CD4-positive, alpha-beta T cell (primary cell): ENCODE results near the gene ADAM17. TPM values are rescaled to one million over a fixed set of nuclear protein-coding genes. Genes with fewer than 3 reads are reported as not detected.

Experiments used
- ATAC-seq: fragments of 200-7000 bp; cut with Tn5 transposase; one replicate; pipeline ENCODE4 v1.10.0; 2022; ENCODE audit warnings: mild to moderate bottlenecking; ENCODE audit not compliant: poor library complexity
- CTCF ChIA-PET: fragments of 350-600 bp; sonication (Branson Sonifier 250); formaldehyde crosslinking; loops from one replicate; lab custom pipeline; 2021; ENCODE audit warnings: antibody characterized with exemption, inconsistent platforms; lab: Charles Lee
- POLR2A ChIA-PET: fragments of 350-600 bp; sonication (Branson Sonifier 250); formaldehyde crosslinking; loops from one replicate; lab custom pipeline; 2021; ENCODE audit warnings: antibody characterized with exemption, inconsistent platforms; lab: Charles Lee
- DNase-seq, 14 experiments: peaks; one replicate each; pipeline ENCODE4 v3.0.0-alpha.2; 2013 to 2020; ENCODE audit warnings: mixed read lengths in 2 of 14
- H3K27ac ChIP-seq, 2 donors: one replicate each; pipeline versions ENCODE4 v1.5.1 to v1.7.0; 2013; ENCODE audit warnings: low read length in 2 of 2, low read depth in 1 of 2, mild to moderate bottlenecking in 1 of 2
- H3K27me3 ChIP-seq, 2 experiments: 1 replicate in 1 of 2; 2 replicates in 1 of 2; pipeline versions ENCODE4 v1.6.1 to v1.7.0; 2013; ENCODE audit warnings: low read length in 2 of 2, control low read depth in 1 of 2, mild to moderate bottlenecking in 1 of 2, moderate library complexity in 1 of 2; ENCODE audit not compliant: insufficient read depth in 2 of 2, control insufficient read depth in 1 of 2
- H3K36me3 ChIP-seq: one replicate; pipeline ENCODE4 v1.6.1; 2013; ENCODE audit warnings: low read length, control low read depth; ENCODE audit not compliant: insufficient read depth
- H3K4me1 ChIP-seq: one replicate; pipeline ENCODE4 v1.6.1; 2013; ENCODE audit warnings: low read length, control low read depth; ENCODE audit not compliant: insufficient read depth
- H3K4me3 ChIP-seq: one replicate; pipeline ENCODE4 v1.5.1; 2013; ENCODE audit warnings: mild to moderate bottlenecking, low read length, moderate library complexity
- H3K9me3 ChIP-seq, 2 experiments: 1 replicate in 1 of 2; 2 replicates in 1 of 2; pipeline versions ENCODE4 v1.6.1 to v1.7.0; 2013; ENCODE audit warnings: low read length in 2 of 2, mild to moderate bottlenecking in 2 of 2, control low read depth in 1 of 2, moderate library complexity in 1 of 2; ENCODE audit not compliant: control insufficient read depth in 1 of 2, insufficient read depth in 1 of 2
- H3K27ac Mint-ChIP-seq: one replicate; pipeline ENCODE4 v1.8.0; 2020; ENCODE audit warnings: mixed read lengths
- H3K27me3 Mint-ChIP-seq: one replicate; pipeline ENCODE4 v1.8.0; 2021; ENCODE audit warnings: mixed read lengths
- H3K36me3 Mint-ChIP-seq: one replicate; pipeline ENCODE4 v1.8.0; 2021; ENCODE audit warnings: low read depth, mixed read lengths
- H3K4me1 Mint-ChIP-seq: one replicate; pipeline ENCODE4 v1.8.0; 2021; ENCODE audit warnings: low read depth, mixed read lengths
- H3K4me3 Mint-ChIP-seq: one replicate; pipeline ENCODE4 v1.8.0; 2020; ENCODE audit warnings: mild to moderate bottlenecking, mixed read lengths
- H3K9me3 Mint-ChIP-seq: one replicate; pipeline ENCODE4 v1.8.0; 2020; ENCODE audit warnings: mixed read lengths
- CTCF ChIP-seq: fragments of 200-600 bp; IDR thresholded peaks from one replicate; pipeline ENCODE4 v1.8.0; 2022; ENCODE audit warnings: antibody characterized with exemption, mild to moderate bottlenecking
- intact Hi-C, 2 experiments: fragments of 100-400 bp; cut with DNase I in 1 of 2; cut with micrococcal nuclease in 1 of 2; formaldehyde crosslinking; loops; one replicate each; pipeline versions ENCODE4 v1.15.1 to v1.9.0; 2023 to 2025; cut with DNase I, micrococcal nuclease
- polyA plus RNA-seq, 2 donors: library from polyadenylated mRNA; unstranded; fragments of 120-200 nt; gene quantifications; one replicate each; pipeline ENCODE4 v1.2.1, GENCODE V29; 2013
- total RNA-seq, 174 experiments: library from RNA in 2 of 174; stranded (reverse) in 2 of 174; gene quantifications; one replicate each; pipeline ENCODE4 v1.2.3 and lab custom pipeline; 2021 to 2026

The ADAM17 gene
- total RNA-seq: 10 to 100 TPM; 21.4 to 21.6 TPM
- polyA plus RNA-seq (2013, experiment 1 of 2): 16.6 TPM
- 23.8 TPM for polyA plus RNA-seq (2013, experiment 2 of 2)
- 43.1 to 452 (median 87.0) reads per million in 172 experiments for total RNA-seq (lab: John Stamatoyannopoulos, UW)

GRCh38 chr2:9555297-9556120, at the start of gene ADAM17:
Gene ADAM17 (minus strand): TSS chr2:9555830. CDS start chr2:9555605, 225 bp downstream.
- no peaks in the 10 kb centered on the region for H3K9me3 ChIP-seq
- peak; percentile 60 to 93 (median 80) for DNase-seq
- ChIA-PET CTCF (interaction anchor here (0.6 to 2.6 kb wide), 9 partner anchors 15 to 429 kb away, joined by 3 to 13 read pairs (median 4); partner anchors contain the start of genes TAF1B and YWHAQ), POLR2A (interaction anchor here (0.6 to 3.7 kb wide), 35 partner anchors 9 to 893 kb away, joined by 3 to 80 read pairs (median 3); partner anchors contain the start of genes CPSF3, IAH1, ITGB1BP1 and KLF11)
- Mint-ChIP-seq H3K27me3 (no peaks in the 10 kb centered on the region), H3K4me1 (peaks cover 58% of the 10 kb centered on the region), H3K27ac (peak within 1 kb of the TSS; percentile 86), H3K36me3 (peaks cover 15% of the 10 kb centered on the region), H3K9me3 (no peaks in the 10 kb centered on the region), H3K4me3 (peak within 1 kb of the TSS; percentile 95)
- intact Hi-C loops: loop anchor here (1.0 to 10.0 kb wide), 8 partner anchors 75 to 551 kb away; partner anchors contain the start of genes IAH1 (in 1 of the 2), KLF11 (in 1 of the 2), MBOAT2 (in 1 of the 2) and YWHAQ (in 1 of the 2)
- peak; percentile 86 for ATAC-seq
- H3K27ac ChIP-seq: peak within 1 kb of the TSS; percentile 93 to 97
- no peaks in the 10 kb centered on the region for H3K36me3 ChIP-seq
- peak within 1 kb of the TSS; percentile 95 for H3K4me3 ChIP-seq
- peak; percentile 15 for TF ChIP-seq CTCF
- H3K4me1 ChIP-seq: peaks cover 29% of the 10 kb centered on the region
- no peaks in the 10 kb centered on the region for H3K27me3 ChIP-seq

GRCh38 chr2:9602412-9602811, 46.8 kb upstream of the ADAM17 start:
- no peak overlapping the region for H3K27ac ChIP-seq
- ChIA-PET POLR2A (no interaction called here), CTCF (interaction anchor here (1.2 to 1.4 kb wide), 2 partner anchors 17 to 32 kb away, joined by 3 read pairs; no protein-coding TSS in a partner anchor)
- no peak overlapping the region for H3K4me3 ChIP-seq
- ATAC-seq (no peak), DNase-seq (no peak)
- TF ChIP-seq CTCF: no peak
- H3K4me1 Mint-ChIP-seq: peaks cover 27% of the 10 kb centered on the region
- H3K9me3 Mint-ChIP-seq: peaks cover 7% of the 10 kb centered on the region
- H3K36me3 Mint-ChIP-seq: peaks cover 62% of the 10 kb centered on the region
- no peaks in the 10 kb centered on the region for H3K27me3 Mint-ChIP-seq
- peaks cover 19% of the 10 kb centered on the region for H3K36me3 ChIP-seq
- no peaks in the 10 kb centered on the region for H3K27me3 ChIP-seq
- no peak overlapping the region for H3K4me3 Mint-ChIP-seq
- H3K27ac Mint-ChIP-seq: no peak overlapping the region
- H3K4me1 ChIP-seq: peaks cover 5% of the 10 kb centered on the region
- intact Hi-C loops: loop anchor here in 1 of 2 experiments (10.0 kb wide), 1 partner anchor 132 kb away; no protein-coding TSS in a partner anchor
- H3K9me3 ChIP-seq: peaks cover 0 to 6% of the 10 kb centered on the region in 2 experiments

- Mint-ChIP-seq H3K27me3 (no peaks in the 10 kb centered on the region), H3K36me3 (peaks cover 67% of the 10 kb centered on the region), H3K27ac (no peak overlapping the region), H3K4me1 (peaks cover 32% of the 10 kb centered on the region), H3K4me3 (no peak overlapping the region), H3K9me3 (peaks cover 7% of the 10 kb centered on the region)
- no peak for ATAC-seq
- Histone ChIP-seq H3K4me1 (peaks cover 8% of the 10 kb centered on the region), H3K4me3 (no peak overlapping the region), H3K36me3 (peaks cover 19% of the 10 kb centered on the region), H3K9me3 (peaks cover 0 to 6% of the 10 kb centered on the region in 2 experiments), H3K27me3 (no peaks in the 10 kb centered on the region), H3K27ac (no peak overlapping the region)
- ChIA-PET CTCF (no interaction called here), POLR2A (no interaction called here)
- TF ChIP-seq CTCF: no peak
- no peak for DNase-seq
- intact Hi-C loops: loop anchor here in 1 of 2 experiments (10.0 kb wide), 1 partner anchor 133 kb away; no protein-coding TSS in a partner anchor
Observed at GRCh38 chr2:9601397-9601796, 45.8 kb upstream of the ADAM17 start.
